ENCODE results near the gene CEP68.
A peak's percentile ranks its signal among the peaks of the same experiment; 100 is the strongest.
"Not testable (repeated sequence)": the region's sequence is repeated elsewhere in the genome, so short reads cannot be mapped to it uniquely, and the experiment has no call there.

Gene CEP68

GRCh38 chr2:65116645-65117044, 60.4 kb downstream of the CEP68 start:
- FAIRE-seq (no peak), DNase-seq (ENCODE audit: insufficient read length, low spot score) (no peak)
- TF ChIP-seq TAF1 (IDR thresholded peaks at IDR 0.05; ENCODE audit: low read depth, low read length) = no peak

GRCh38 chr2:65120990-65121693, 64.9 kb downstream of the CEP68 start:
- TF ChIP-seq PAX5 (IDR thresholded peaks at IDR 0.05; ENCODE audit: insufficient read depth, low read length, severe bottlenecking) = no peak
- no peak for TF ChIP-seq POLR2A (IDR thresholded peaks at IDR 0.05; ENCODE audit: low read depth, low read length)
- TF ChIP-seq TAF1 (IDR thresholded peaks at IDR 0.05; ENCODE audit: low read depth, low read length) = no peak
- TF ChIP-seq POLR2AphosphoS5 (IDR thresholded peaks at IDR 0.05; ENCODE audit: low read depth, low read length) = no peak
- TF ChIP-seq POU2F2 (IDR thresholded peaks at IDR 0.05; ENCODE audit: low read depth, low read length) = no peak
- TF ChIP-seq SPI1 (IDR thresholded peaks at IDR 0.05; ENCODE audit: low read depth, low read length) = no peak
- FAIRE-seq (no peak), DNase-seq (ENCODE audit: insufficient read length, low spot score) (no peak)

- TF ChIP-seq SPI1 (IDR thresholded peaks at IDR 0.05; ENCODE audit: low read depth, low read length) (no peak), POLR2AphosphoS5 (IDR thresholded peaks at IDR 0.05; ENCODE audit: low read depth, low read length) (no peak), POLR2A (IDR thresholded peaks at IDR 0.05; ENCODE audit: low read depth, low read length) (no peak), TAF1 (IDR thresholded peaks at IDR 0.05; ENCODE audit: low read depth, low read length) (no peak), POU2F2 (IDR thresholded peaks at IDR 0.05; ENCODE audit: low read depth, low read length) (no peak), PAX5 (IDR thresholded peaks at IDR 0.05; ENCODE audit: insufficient read depth, low read length, severe bottlenecking) (no peak)
- DNase-seq (ENCODE audit: insufficient read length, low spot score) (no peak), FAIRE-seq (no peak)
Measured at GRCh38 chr2:65122313-65122712, 66.1 kb downstream of the CEP68 start.

GRCh38 chr2:65125457-65125856, 69.2 kb downstream of the CEP68 start:
- not testable (repeated sequence) for DNase-seq (ENCODE audit: insufficient read length, low spot score); FAIRE-seq

- FAIRE-seq = no peak
- TF ChIP-seq POLR2AphosphoS5 (IDR thresholded peaks at IDR 0.05; ENCODE audit: low read depth, low read length) (no peak), POU2F2 (IDR thresholded peaks at IDR 0.05; ENCODE audit: low read depth, low read length) (no peak), POLR2A (IDR thresholded peaks at IDR 0.05; ENCODE audit: low read depth, low read length) (no peak), SPI1 (IDR thresholded peaks at IDR 0.05; ENCODE audit: low read depth, low read length) (no peak), TAF1 (IDR thresholded peaks at IDR 0.05; ENCODE audit: low read depth, low read length) (no peak), PAX5 (IDR thresholded peaks at IDR 0.05; ENCODE audit: insufficient read depth, low read length, severe bottlenecking) (no peak)
- DNase-seq (ENCODE audit: insufficient read length, low spot score) = no peak
Measured at GRCh38 chr2:65128297-65129190, 72.3 kb downstream of the CEP68 start.

- TF ChIP-seq POLR2A (IDR thresholded peaks at IDR 0.05; ENCODE audit: low read depth, low read length) (no peak), TAF1 (IDR thresholded peaks at IDR 0.05; ENCODE audit: low read depth, low read length) (no peak), PAX5 (IDR thresholded peaks at IDR 0.05; ENCODE audit: insufficient read depth, low read length, severe bottlenecking) (no peak), SPI1 (IDR thresholded peaks at IDR 0.05; ENCODE audit: low read depth, low read length) (no peak), POLR2AphosphoS5 (IDR thresholded peaks at IDR 0.05; ENCODE audit: low read depth, low read length) (no peak), POU2F2 (IDR thresholded peaks at IDR 0.05; ENCODE audit: low read depth, low read length) (no peak)
- DNase-seq (ENCODE audit: insufficient read length, low spot score) = peak; percentile 19
- FAIRE-seq = no peak
Measured at GRCh38 chr2:65129286-65129825, 73.1 kb downstream of the CEP68 start.

- FAIRE-seq (peak; percentile 100), DNase-seq (ENCODE audit: insufficient read length, low spot score) (peak; percentile 96)
- TF ChIP-seq SPI1 (IDR thresholded peaks at IDR 0.05; ENCODE audit: low read depth, low read length) (peak; percentile 66), POLR2A (IDR thresholded peaks at IDR 0.05; ENCODE audit: low read depth, low read length) (peak; percentile 82), PAX5 (IDR thresholded peaks at IDR 0.05; ENCODE audit: insufficient read depth, low read length, severe bottlenecking) (no peak), TAF1 (IDR thresholded peaks at IDR 0.05; ENCODE audit: low read depth, low read length) (peak; percentile 83), POU2F2 (IDR thresholded peaks at IDR 0.05; ENCODE audit: low read depth, low read length) (0 out of 2 replicates have a peak, but pooled peaks have one; percentile 70), POLR2AphosphoS5 (IDR thresholded peaks at IDR 0.05; ENCODE audit: low read depth, low read length) (peak; percentile 87)
Measured at GRCh38 chr2:65129826-65130663, 73.8 kb downstream of the CEP68 start, which contains the start of gene RAB1A. Gene RAB1A (minus strand): TSS chr2:65130106. CDS start chr2:65129915, 191 bp downstream.

- peak; percentile 12; the same call in 1 of the 2 replicates for TF ChIP-seq SPI1 (IDR thresholded peaks at IDR 0.05; ENCODE audit: low read depth, low read length)
- TF ChIP-seq TAF1 (IDR thresholded peaks at IDR 0.05; ENCODE audit: low read depth, low read length) = no peak
- DNase-seq (ENCODE audit: insufficient read length, low spot score) = peak; percentile 8
- no peak for FAIRE-seq
Measured at GRCh38 chr2:65130664-65131175, 74.5 kb downstream of the CEP68 start.

- DNase-seq (ENCODE audit: insufficient read length, low spot score); FAIRE-seq: not testable (repeated sequence)
Measured at GRCh38 chr2:65132930-65133329, 76.7 kb downstream of the CEP68 start.

All from GM12891 (cell line).